Astrocyte of the spinal cord (primary cell): ENCODE results near the gene SPART.

Experiments
- DNase-seq: peaks from one replicate; pipeline ENCODE4 v3.0.0; 2011; ENCODE audit warnings: low read depth, low spot score
- H3K4me3 ChIP-seq: 2 replicates; pipeline ENCODE4 v1.5.1; 2011; ENCODE audit warnings: low read depth, mild to moderate bottlenecking, low read length, moderate library complexity
- in situ Hi-C: cut with HindIII; loops from 2 replicates; pipeline ENCODE4 v1.10.0; 2017; ENCODE audit warnings: low sequenced_read_pairs
- TF ChIP-seq, protein P1 (sequence below): IDR thresholded peaks from 2 replicates; pipeline ENCODE4 v1.5.1; 2012; ENCODE audit warnings: low read depth, mild to moderate bottlenecking, low read length, inconsistent platforms

Gene SPART

DNA sequence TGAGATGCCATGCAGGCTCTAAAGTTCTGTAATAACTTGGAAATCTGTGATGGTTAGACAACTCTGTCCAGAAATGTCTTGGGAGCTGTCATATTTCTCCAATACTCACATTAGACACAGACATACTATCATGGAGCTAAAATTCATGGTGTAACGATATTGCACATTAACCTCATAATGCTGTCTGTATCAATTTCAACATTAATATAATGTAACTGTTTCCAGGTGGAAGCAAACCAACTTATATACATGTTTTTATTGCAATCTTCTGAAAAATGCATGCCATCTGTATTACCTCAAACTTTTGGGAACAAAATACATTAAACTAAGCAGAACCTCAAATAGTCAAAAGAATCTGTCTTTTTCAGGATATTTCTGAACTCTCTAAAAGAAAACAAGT, 14.7 kb upstream of the SPART start:
- in situ Hi-C loops: no loop called here
- DNase-seq: no peak
- TF ChIP-seq, protein P1, sequence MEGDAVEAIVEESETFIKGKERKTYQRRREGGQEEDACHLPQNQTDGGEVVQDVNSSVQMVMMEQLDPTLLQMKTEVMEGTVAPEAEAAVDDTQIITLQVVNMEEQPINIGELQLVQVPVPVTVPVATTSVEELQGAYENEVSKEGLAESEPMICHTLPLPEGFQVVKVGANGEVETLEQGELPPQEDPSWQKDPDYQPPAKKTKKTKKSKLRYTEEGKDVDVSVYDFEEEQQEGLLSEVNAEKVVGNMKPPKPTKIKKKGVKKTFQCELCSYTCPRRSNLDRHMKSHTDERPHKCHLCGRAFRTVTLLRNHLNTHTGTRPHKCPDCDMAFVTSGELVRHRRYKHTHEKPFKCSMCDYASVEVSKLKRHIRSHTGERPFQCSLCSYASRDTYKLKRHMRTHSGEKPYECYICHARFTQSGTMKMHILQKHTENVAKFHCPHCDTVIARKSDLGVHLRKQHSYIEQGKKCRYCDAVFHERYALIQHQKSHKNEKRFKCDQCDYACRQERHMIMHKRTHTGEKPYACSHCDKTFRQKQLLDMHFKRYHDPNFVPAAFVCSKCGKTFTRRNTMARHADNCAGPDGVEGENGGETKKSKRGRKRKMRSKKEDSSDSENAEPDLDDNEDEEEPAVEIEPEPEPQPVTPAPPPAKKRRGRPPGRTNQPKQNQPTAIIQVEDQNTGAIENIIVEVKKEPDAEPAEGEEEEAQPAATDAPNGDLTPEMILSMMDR: no peak
- H3K4me3 ChIP-seq: no peak overlapping the region

- DNase-seq: no peak
- TF ChIP-seq, protein P1: no peak
- in situ Hi-C loops: no loop called here
- no peak overlapping the region for H3K4me3 ChIP-seq
Measured at GRCh38 chr13:36359301-36359950, 13.2 kb upstream of the SPART start.

GRCh38 chr13:36358175-36358718, 12.1 kb upstream of the SPART start:
- TF ChIP-seq, protein P1: no peak
- no peak overlapping the region for H3K4me3 ChIP-seq
- in situ Hi-C loops: no loop called here
- no peak for DNase-seq

GRCh38 chr13:36357692-36358091, 11.5 kb upstream of the SPART start:
- DNase-seq: no peak
- no peak overlapping the region for H3K4me3 ChIP-seq
- TF ChIP-seq, protein P1: no peak
- in situ Hi-C loops: no loop called here

GRCh38 chr13:36357231-36357630, 11.0 kb upstream of the SPART start:
- TF ChIP-seq, protein P1: no peak
- in situ Hi-C loops: no loop called here
- no peak for DNase-seq
- H3K4me3 ChIP-seq: no peak overlapping the region

GRCh38 chr13:36356058-36356457, 9.9 kb upstream of the SPART start:
- TF ChIP-seq, protein P1: no peak
- in situ Hi-C loops: no loop called here
- no peak overlapping the region for H3K4me3 ChIP-seq
- DNase-seq: no peak

- in situ Hi-C loops: no loop called here
- TF ChIP-seq, protein P1: no peak
- no peak for DNase-seq
- no peak overlapping the region for H3K4me3 ChIP-seq
Measured at GRCh38 chr13:36355632-36356031, 9.4 kb upstream of the SPART start.
